ENCODE results near the gene EXOC3L4. TPM values are rescaled to one million over a fixed set of nuclear protein-coding genes. Genes with fewer than 3 reads are reported as not detected.

The EXOC3L4 gene
- total and polyA plus RNA-seq, 9 of the 15 experiments (the other 6 are each of a cell fraction or from before 2014, with no cell fraction given): 0.10 to 6.7 (median 0.98) TPM; not detected in 1

DNA sequence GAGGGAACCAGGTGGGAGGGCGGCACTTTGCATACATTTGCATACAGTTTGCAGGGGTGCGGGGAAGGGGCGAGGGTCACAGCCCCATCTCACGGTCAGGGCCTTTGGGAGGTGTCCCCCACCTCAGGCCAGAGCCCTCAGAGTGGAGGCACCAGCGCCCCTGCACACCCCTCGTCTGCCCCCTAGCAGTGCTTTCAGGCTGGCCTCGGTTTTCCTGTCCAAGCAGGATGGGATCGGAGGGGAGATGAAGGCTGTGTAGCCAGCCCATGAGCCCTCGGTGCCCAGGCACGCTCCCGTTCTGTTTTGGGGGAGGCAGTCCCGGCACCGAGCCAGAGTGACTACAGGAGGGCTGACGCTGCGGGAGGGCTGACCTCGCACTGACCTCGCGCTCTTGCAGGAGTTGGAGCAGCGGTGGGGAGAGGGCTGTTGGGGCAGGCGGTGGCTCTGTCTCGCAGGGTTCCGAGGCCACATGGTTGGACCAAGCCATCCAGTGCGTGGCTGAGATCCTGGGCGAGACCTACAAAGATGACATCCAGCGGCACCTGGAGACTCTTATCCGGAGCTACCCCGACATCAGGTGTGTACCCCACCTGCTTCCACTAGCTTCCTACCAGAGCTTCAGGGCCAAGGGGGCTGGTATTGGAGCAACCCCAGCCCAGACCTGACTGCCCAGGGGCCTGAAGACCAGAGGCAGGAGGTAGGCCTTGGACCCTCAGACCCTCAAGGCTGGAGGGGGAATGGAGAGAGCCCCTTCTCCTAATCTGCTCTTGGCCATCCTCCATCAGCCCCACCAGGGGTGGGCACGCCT, 13.6 kb downstream of the EXOC3L4 start (continued):
- TF ChIP-seq, protein P1, sequence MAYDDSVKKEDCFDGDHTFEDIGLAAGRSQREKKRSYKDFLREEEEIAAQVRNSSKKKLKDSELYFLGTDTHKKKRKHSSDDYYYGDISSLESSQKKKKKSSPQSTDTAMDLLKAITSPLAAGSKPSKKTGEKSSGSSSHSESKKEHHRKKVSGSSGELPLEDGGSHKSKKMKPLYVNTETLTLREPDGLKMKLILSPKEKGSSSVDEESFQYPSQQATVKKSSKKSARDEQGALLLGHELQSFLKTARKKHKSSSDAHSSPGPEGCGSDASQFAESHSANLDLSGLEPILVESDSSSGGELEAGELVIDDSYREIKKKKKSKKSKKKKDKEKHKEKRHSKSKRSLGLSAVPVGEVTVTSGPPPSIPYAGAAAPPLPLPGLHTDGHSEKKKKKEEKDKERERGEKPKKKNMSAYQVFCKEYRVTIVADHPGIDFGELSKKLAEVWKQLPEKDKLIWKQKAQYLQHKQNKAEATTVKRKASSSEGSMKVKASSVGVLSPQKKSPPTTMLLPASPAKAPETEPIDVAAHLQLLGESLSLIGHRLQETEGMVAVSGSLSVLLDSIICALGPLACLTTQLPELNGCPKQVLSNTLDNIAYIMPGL (CRISPR knock-in tag; IDR thresholded peaks at IDR 0.05): no peak
- TF ChIP-seq GATAD2A (IDR thresholded peaks at IDR 0.05): no peak
- no peak for TF ChIP-seq NR4A1 (CRISPR knock-in tag; IDR thresholded peaks at IDR 0.05)
- TF ChIP-seq NR4A1 (tag; IDR thresholded peaks at IDR 0.05): 0 out of 2 replicates have a peak, but pooled peaks have one; percentile 42
- TF ChIP-seq, protein P2, sequence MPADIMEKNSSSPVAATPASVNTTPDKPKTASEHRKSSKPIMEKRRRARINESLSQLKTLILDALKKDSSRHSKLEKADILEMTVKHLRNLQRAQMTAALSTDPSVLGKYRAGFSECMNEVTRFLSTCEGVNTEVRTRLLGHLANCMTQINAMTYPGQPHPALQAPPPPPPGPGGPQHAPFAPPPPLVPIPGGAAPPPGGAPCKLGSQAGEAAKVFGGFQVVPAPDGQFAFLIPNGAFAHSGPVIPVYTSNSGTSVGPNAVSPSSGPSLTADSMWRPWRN (IDR thresholded peaks at IDR 0.05; ENCODE audit: low read depth): no peak
- TF ChIP-seq ZBTB7A (IDR thresholded peaks at IDR 0.05; ENCODE audit: borderline replicate concordance, control insufficient read depth, low read depth, low read length): peak; percentile 20; the same call in 1 of the 2 replicates
- no peak for TF ChIP-seq MTF1 (CRISPR knock-in tag; IDR thresholded peaks at IDR 0.05; ENCODE audit: borderline replicate concordance)
- TF ChIP-seq RBBP5 (IDR thresholded peaks at IDR 0.05; ENCODE audit: borderline replicate concordance, insufficient read depth, low read length, poor library complexity, severe bottlenecking): peak; percentile 25
- TF ChIP-seq, protein P3, sequence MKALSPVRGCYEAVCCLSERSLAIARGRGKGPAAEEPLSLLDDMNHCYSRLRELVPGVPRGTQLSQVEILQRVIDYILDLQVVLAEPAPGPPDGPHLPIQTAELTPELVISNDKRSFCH (CRISPR knock-in tag; IDR thresholded peaks at IDR 0.05): no peak
- TF ChIP-seq, protein P3 (tag; IDR thresholded peaks at IDR 0.05): no peak
- TF ChIP-seq, protein P4, sequence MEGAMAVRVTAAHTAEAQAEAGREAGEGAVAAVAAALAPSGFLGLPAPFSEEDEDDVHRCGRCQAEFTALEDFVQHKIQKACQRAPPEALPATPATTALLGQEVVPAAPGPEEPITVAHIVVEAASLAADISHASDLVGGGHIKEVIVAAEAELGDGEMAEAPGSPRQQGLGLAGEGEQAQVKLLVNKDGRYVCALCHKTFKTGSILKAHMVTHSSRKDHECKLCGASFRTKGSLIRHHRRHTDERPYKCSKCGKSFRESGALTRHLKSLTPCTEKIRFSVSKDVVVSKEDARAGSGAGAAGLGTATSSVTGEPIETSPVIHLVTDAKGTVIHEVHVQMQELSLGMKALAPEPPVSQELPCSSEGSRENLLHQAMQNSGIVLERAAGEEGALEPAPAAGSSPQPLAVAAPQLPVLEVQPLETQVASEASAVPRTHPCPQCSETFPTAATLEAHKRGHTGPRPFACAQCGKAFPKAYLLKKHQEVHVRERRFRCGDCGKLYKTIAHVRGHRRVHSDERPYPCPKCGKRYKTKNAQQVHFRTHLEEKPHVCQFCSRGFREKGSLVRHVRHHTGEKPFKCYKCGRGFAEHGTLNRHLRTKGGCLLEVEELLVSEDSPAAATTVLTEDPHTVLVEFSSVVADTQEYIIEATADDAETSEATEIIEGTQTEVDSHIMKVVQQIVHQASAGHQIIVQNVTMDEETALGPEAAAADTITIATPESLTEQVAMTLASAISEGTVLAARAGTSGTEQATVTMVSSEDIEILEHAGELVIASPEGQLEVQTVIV (CRISPR knock-in tag; IDR thresholded peaks at IDR 0.05; ENCODE audit: borderline replicate concordance): no peak
- TF ChIP-seq, protein P5, sequence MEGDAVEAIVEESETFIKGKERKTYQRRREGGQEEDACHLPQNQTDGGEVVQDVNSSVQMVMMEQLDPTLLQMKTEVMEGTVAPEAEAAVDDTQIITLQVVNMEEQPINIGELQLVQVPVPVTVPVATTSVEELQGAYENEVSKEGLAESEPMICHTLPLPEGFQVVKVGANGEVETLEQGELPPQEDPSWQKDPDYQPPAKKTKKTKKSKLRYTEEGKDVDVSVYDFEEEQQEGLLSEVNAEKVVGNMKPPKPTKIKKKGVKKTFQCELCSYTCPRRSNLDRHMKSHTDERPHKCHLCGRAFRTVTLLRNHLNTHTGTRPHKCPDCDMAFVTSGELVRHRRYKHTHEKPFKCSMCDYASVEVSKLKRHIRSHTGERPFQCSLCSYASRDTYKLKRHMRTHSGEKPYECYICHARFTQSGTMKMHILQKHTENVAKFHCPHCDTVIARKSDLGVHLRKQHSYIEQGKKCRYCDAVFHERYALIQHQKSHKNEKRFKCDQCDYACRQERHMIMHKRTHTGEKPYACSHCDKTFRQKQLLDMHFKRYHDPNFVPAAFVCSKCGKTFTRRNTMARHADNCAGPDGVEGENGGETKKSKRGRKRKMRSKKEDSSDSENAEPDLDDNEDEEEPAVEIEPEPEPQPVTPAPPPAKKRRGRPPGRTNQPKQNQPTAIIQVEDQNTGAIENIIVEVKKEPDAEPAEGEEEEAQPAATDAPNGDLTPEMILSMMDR (IDR thresholded peaks at IDR 0.05 in 2 of 3, conservative IDR thresholded peaks at IDR 0.05 in 1 of 3; ENCODE audit: insufficient read depth in 2 of 3, low read depth in 1 of 3, low read length in 3 of 3): no peak
- TF ChIP-seq ZNF253 (CRISPR knock-in tag; conservative IDR thresholded peaks at IDR 0.05): no peak
